HepG2 (cell line): ENCODE results near the gene ZNF212. TPM values are rescaled to one million over a fixed set of nuclear protein-coding genes. Genes with fewer than 3 reads are reported as not detected.

Experiments
- ATAC-seq: fragments of 200-7000 bp; cut with Tn5 transposase; 3 replicates; pipeline ENCODE4 v1.9.1; 2020; ENCODE audit warnings: mild to moderate bottlenecking, moderate library complexity
- BruUV-seq: library from RNA; stranded (reverse); fragments of 400-500 nt; replicated peaks from 2 replicates; lab custom pipeline; 2021; lab: Mats Ljungman, UMichigan
- CTCF ChIA-PET: fragments of 300-600 bp; formaldehyde crosslinking; extraction: SDS; loops from one replicate; lab custom pipeline; 2021; ENCODE audit warnings: low total read pairs, inconsistent platforms, low intra/inter-chr PET ratio; lab: Yijun Ruan, JAX
- POLR2A ChIA-PET: fragments of 350-600 bp; sonication (Branson Sonifier 250); formaldehyde crosslinking; loops from one replicate; lab custom pipeline; 2020; ENCODE audit warnings: antibody characterized with exemption, inconsistent platforms; lab: Yijun Ruan, JAX
- DNase-seq: peaks from one replicate; pipeline ENCODE4 v3.0.0-alpha.2; 2015; ENCODE audit warnings: low spot score
- FAIRE-seq: peaks from 3 replicates; lab custom pipeline; 2011; peaks lifted over from hg19 to GRCh38; lab: Jason Lieb, UNC
- H2AFZ ChIP-seq: one replicate; pipeline ENCODE4 v1.6.1; 2011; ENCODE audit warnings: low read length, inconsistent platforms
- H3K27ac ChIP-seq: fragments of 300-600 bp; 3 replicates; pipeline ENCODE4 v1.8.0; 2011; ENCODE audit warnings: mixed run types, mild to moderate bottlenecking, mixed read lengths, low read length, inconsistent platforms; ENCODE audit not compliant: insufficient read depth; ENCODE audit errors: extremely low read length
- H3K27me3 ChIP-seq, 2 experiments: fragments of 200-600 bp in 1 of 2; 2 replicates in 1 of 2; 3 replicates in 1 of 2; pipeline versions ENCODE4 v1.6.0 to v1.8.0; 2011; ENCODE audit warnings: low read length in 2 of 2, mild to moderate bottlenecking in 2 of 2, moderate library complexity in 2 of 2, inconsistent platforms in 1 of 2; ENCODE audit not compliant: insufficient read depth in 2 of 2, control insufficient read depth in 1 of 2
- H3K36me3 ChIP-seq, 2 experiments: fragments of 200-600 bp in 1 of 2; replicated peaks in 1 of 2; 2 replicates in 1 of 2; 3 replicates in 1 of 2; pipeline versions ENCODE4 v1.5.1 to v1.8.0; 2011; ENCODE audit warnings: low read length in 2 of 2, inconsistent platforms in 1 of 2; ENCODE audit not compliant: insufficient read depth in 2 of 2, control insufficient read depth in 1 of 2
- H3K4me1 ChIP-seq: 2 replicates; pipeline ENCODE4 v1.5.1; 2012; ENCODE audit warnings: low read length, inconsistent platforms; ENCODE audit not compliant: insufficient read depth
- H3K4me2 ChIP-seq: 2 replicates; pipeline ENCODE4 v1.6.0; 2011; ENCODE audit warnings: low read depth, low read length, inconsistent platforms
- H3K4me3 ChIP-seq, 3 experiments: fragments of 200-600 bp in 1 of 3; sonication (generic), shearing (Covaris generic) in 1 of 3; replicated peaks in 1 of 3; 2 replicates each; pipeline ENCODE4 v1.5.1; 2011 to 2016; ENCODE audit warnings: low read length in 3 of 3, inconsistent platforms in 2 of 3, low read depth in 2 of 3, mild to moderate bottlenecking in 2 of 3, control low read depth in 1 of 3, mixed read lengths in 1 of 3; ENCODE audit not compliant: insufficient read depth in 1 of 3
- H3K79me2 ChIP-seq: one replicate; pipeline ENCODE4 v1.6.1; 2011; ENCODE audit warnings: low read length, inconsistent platforms; ENCODE audit not compliant: insufficient read depth
- H3K9ac ChIP-seq: 2 replicates; pipeline ENCODE4 v1.6.0; 2011; ENCODE audit warnings: mild to moderate bottlenecking, low read depth, low read length, inconsistent platforms; ENCODE audit not compliant: insufficient read depth
- H3K9me3 ChIP-seq: 2 replicates; pipeline ENCODE4 v1.5.1; 2012; ENCODE audit warnings: mild to moderate bottlenecking, low read length
- H4K20me1 ChIP-seq: 2 replicates; pipeline ENCODE4 v1.6.0; 2011; ENCODE audit warnings: inconsistent platforms, mild to moderate bottlenecking, low read length, moderate library complexity; ENCODE audit not compliant: insufficient read depth
- AGO2 ChIP-seq: fragments of 200-400 bp; formaldehyde crosslinking; optimal IDR thresholded peaks from 2 replicates; pipeline ENCODE3; 2017; ENCODE audit warnings: mild to moderate bottlenecking, low read depth, low read length, moderate library complexity
- POLR2A ChIP-seq, 2 experiments: IDR thresholded peaks; 2 replicates each; pipeline ENCODE4 v1.6.1; 2011; ENCODE audit warnings: low read depth in 2 of 2, low read length in 2 of 2, mild to moderate bottlenecking in 1 of 2, moderate library complexity in 1 of 2; ENCODE audit not compliant: insufficient read depth in 1 of 2
- SRF ChIP-seq: IDR thresholded peaks from 2 replicates; pipeline ENCODE4 v1.6.1; 2011; ENCODE audit warnings: mild to moderate bottlenecking, low read depth, low read length, moderate library complexity
- ZNF296 ChIP-seq: sonication (generic); formaldehyde crosslinking; conservative IDR thresholded peaks from 2 replicates; pipeline ENCODE4 v1.5.0; 2020; ENCODE audit warnings: mild to moderate bottlenecking, missing genetic modification reagents
- ZNF552 ChIP-seq: sonication (generic); formaldehyde crosslinking; IDR thresholded peaks from 2 replicates; pipeline ENCODE4 v1.9.0; 2022; ENCODE audit warnings: missing genetic modification reagents, mild to moderate bottlenecking, borderline replicate concordance
- ZNF670 ChIP-seq: sonication (generic); formaldehyde crosslinking; IDR thresholded peaks from 2 replicates; pipeline ENCODE4 v1.8.0; 2022; ENCODE audit warnings: mild to moderate bottlenecking, missing genetic modification reagents, borderline replicate concordance
- WGBS: methylation state at CpG from one replicate; pipeline ENCODE4 v1.1.6; 2017; ENCODE audit warnings: low lambda C conversion rate; 5-methylcytosine and 5-hydroxymethylcytosine counted together
- in situ Hi-C: cut with HindIII; loops from 2 replicates; pipeline ENCODE4 v1.10.0; 2017; ENCODE audit warnings: low pct_unique_long_range_greater_than_20kb; ENCODE audit not compliant: extremely low pct_ligation_motif_present
- intact Hi-C: fragments of 100-400 bp; cut with micrococcal nuclease; formaldehyde crosslinking; loops from one replicate; pipeline ENCODE4 v1.10.0; 2022; ENCODE audit not compliant: unreplicated experiment
- polyA plus RNA-seq, 8 experiments: library from polyadenylated mRNA; depleted of rRNA in 3 of 8; stranded (reverse) in 7 of 8; unstranded in 1 of 8; fragments of >200 nt; fragmentation: Illumina TruSeq in 4 of 8; extraction: Trizol in 4 of 8; gene quantifications; 2 replicates each; pipeline versions ENCODE4 v1.2.1 to v1.2.3, GENCODE V29; 2011 to 2016; ENCODE audit warnings: low read depth in 4 of 8, missing spikeins in 1 of 8, mixed read lengths in 1 of 8; ENCODE audit not compliant: insufficient read depth in 1 of 8
- total RNA-seq, 5 experiments: library from RNA; depleted of rRNA; stranded (reverse); fragments of >200 nt; fragmentation: Illumina TruSeq; extraction: Trizol; gene quantifications; 2 replicates each; pipeline ENCODE4 v1.2.3, GENCODE V29; 2016; ENCODE audit warnings: low read depth in 1 of 5
- TF ChIP-seq, protein P1 (sequence below): sonication (generic); formaldehyde crosslinking; IDR thresholded peaks from 2 replicates; pipeline ENCODE4 v1.4.0; 2020; ENCODE audit warnings: missing genetic modification reagents, mild to moderate bottlenecking, borderline replicate concordance
- TF ChIP-seq, protein P2 (sequence below): sonication (generic); formaldehyde crosslinking; IDR thresholded peaks from 2 replicates; pipeline ENCODE4 v1.8.0; 2022; ENCODE audit warnings: mild to moderate bottlenecking, missing genetic modification reagents, moderate library complexity

The ZNF212 gene
- total and polyA plus RNA-seq, 2 of the 13 experiments (the other 11 are each of a cell fraction or from before 2014, with no cell fraction given) = 2.6 to 3.8 TPM

DNA sequence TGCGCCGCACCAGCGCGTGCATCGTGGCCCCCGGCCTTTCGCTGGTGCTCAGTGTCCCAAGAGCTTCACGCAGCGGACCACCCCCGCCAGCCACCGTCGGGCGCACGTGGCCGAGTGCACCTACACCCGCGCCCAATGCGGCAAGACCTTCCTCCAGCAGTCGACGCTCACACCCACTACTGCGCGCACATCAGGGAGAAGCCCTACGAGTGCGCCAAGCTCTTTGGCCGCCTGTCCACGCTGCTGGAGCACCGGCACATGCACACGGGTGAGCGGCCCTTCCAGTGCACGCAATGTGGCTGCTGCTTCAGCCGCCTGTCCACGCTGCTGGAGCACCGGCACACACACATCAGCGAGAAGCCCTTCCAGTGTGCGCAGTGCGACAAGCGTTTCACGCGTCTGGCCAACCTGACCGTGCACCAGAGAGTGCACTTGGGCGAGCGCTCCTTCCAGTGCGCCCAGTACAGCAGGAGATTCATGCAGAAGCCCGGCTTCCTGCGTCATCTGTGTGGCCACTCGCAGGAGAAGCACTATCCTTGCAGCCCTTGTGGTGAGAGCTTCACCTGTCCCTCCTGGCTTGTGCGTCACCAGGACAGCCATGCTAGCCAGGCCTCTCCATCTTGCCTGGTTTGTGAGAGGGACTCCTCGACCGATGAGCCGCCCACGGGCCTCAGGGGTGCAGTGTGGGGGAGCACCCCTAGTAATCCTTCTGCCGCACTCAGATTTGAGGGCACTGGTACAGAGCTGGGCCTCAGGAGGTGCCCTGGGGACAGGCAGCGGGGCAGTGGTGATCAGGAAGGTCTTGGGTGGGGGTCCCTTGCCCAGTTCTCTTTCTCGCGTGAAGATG is 55.4 kb downstream of the ZNF212 start:
- FAIRE-seq (no peak), ATAC-seq (no peak), DNase-seq (no peak)
- TF ChIP-seq ZNF296 (CRISPR knock-in tag) (no peak), AGO2 (peak; percentile 18)
- H3K36me3 ChIP-seq = peaks cover 0 to 2% of the 10 kb centered on the region in 2 experiments; a peak in 2 of 5 replicates
- no peaks in the 10 kb centered on the region for H3K9me3 ChIP-seq
- no peak overlapping the region for H3K4me2 ChIP-seq
- over 99% methylated on average over 23 of the region's 55 CpGs for WGBS
- no peak overlapping the region for H3K27ac ChIP-seq
- no TSS peak for BruUV-seq
- no peak overlapping the region for H3K4me3 ChIP-seq
- no peaks in the 10 kb centered on the region for H3K4me1 ChIP-seq
- H4K20me1 ChIP-seq = no peaks in the 10 kb centered on the region
- H2AFZ ChIP-seq = no peak overlapping the region
- in situ Hi-C loops (no loop called here), intact Hi-C loops (no loop called here)
- CTCF ChIA-PET = no interaction called here
- H3K27me3 ChIP-seq = no peaks in the 10 kb centered on the region
- POLR2A ChIA-PET = no interaction called here
- no peak overlapping the region for H3K9ac ChIP-seq
- H3K79me2 ChIP-seq = no peaks in the 10 kb centered on the region

DNA sequence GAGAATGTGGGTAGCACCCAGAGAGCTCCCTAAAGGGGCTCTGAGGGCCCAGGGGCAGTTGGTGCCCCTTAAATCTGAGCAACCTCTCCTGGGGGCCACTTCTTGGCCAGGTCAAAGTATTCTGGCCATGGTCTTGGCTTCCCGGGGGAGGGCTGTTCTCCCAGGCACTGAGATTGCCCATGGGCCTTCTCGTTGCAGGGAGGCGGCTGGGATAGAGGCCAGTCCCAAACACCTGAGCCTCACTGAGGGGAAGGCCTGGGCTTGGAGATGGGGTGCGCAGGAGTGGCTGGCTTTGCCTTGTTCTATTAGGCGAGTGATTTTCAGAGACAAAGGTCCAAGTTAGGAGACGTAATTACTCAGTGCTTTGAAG is 56.0 kb downstream of the ZNF212 start:
- ChIA-PET POLR2A (no interaction called here), CTCF (no interaction called here)
- H3K4me2 ChIP-seq = no peak overlapping the region
- FAIRE-seq = no peak
- BruUV-seq = no TSS peak
- H3K27me3 ChIP-seq = no peaks in the 10 kb centered on the region
- H2AFZ ChIP-seq = no peak overlapping the region
- H3K4me3 ChIP-seq = no peak overlapping the region
- no peaks in the 10 kb centered on the region for H3K79me2 ChIP-seq
- peaks cover 0 to 2% of the 10 kb centered on the region in 2 experiments; a peak in 2 of 5 replicates for H3K36me3 ChIP-seq
- ATAC-seq = no peak
- WGBS = 88% methylated on average over 6 of the region's 6 CpGs
- intact Hi-C loops (no loop called here), in situ Hi-C loops (no loop called here)
- TF ChIP-seq ZNF552 (CRISPR knock-in tag) = no peak
- TF ChIP-seq ZNF670 (CRISPR knock-in tag) = no peak
- TF ChIP-seq, protein P1, sequence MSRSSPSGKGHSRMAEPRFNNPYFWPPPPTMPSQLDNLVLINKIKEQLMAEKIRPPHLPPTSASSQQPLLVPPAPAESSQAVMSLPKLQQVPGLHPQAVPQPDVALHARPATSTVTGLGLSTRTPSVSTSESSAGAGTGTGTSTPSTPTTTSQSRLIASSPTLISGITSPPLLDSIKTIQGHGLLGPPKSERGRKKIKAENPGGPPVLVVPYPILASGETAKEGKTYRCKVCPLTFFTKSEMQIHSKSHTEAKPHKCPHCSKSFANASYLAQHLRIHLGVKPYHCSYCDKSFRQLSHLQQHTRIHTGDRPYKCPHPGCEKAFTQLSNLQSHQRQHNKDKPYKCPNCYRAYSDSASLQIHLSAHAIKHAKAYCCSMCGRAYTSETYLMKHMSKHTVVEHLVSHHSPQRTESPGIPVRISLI (CRISPR knock-in tag) = no peak
- TF ChIP-seq POLR2A (IDR thresholded peaks at IDR 0.05; ENCODE audit: insufficient read depth in 1 of 2, low read depth in 2 of 2, low read length in 2 of 2) = no peak
- no peak for TF ChIP-seq SRF
- TF ChIP-seq, protein P2, sequence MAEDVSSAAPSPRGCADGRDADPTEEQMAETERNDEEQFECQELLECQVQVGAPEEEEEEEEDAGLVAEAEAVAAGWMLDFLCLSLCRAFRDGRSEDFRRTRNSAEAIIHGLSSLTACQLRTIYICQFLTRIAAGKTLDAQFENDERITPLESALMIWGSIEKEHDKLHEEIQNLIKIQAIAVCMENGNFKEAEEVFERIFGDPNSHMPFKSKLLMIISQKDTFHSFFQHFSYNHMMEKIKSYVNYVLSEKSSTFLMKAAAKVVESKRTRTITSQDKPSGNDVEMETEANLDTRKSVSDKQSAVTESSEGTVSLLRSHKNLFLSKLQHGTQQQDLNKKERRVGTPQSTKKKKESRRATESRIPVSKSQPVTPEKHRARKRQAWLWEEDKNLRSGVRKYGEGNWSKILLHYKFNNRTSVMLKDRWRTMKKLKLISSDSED (CRISPR knock-in tag) = no peak
- no peaks in the 10 kb centered on the region for H3K4me1 ChIP-seq
- no peak overlapping the region for H3K9ac ChIP-seq
- H3K9me3 ChIP-seq = no peaks in the 10 kb centered on the region
- H3K27ac ChIP-seq = no peak overlapping the region
- H4K20me1 ChIP-seq = no peaks in the 10 kb centered on the region
- DNase-seq = no peak
